ENCODE data around the gene GPI. TPM values are rescaled to one million over a fixed set of nuclear protein-coding genes. Genes with fewer than 3 reads are reported as not detected.
"Not testable (repeated sequence)": the region's sequence is repeated elsewhere in the genome, so short reads cannot be mapped to it uniquely, and the experiment has no call there.

The GPI gene
- total RNA-seq, 6 donors from 2014 or later = 90.4 to 198 (median 128) TPM

- H3K4me3 ChIP-seq = no peak overlapping the region
- DNase-seq (no peak), ATAC-seq (ENCODE audit: low FRiP score in 2 of 2) (no peak)
- peaks cover 9 to 81% (median 46%) of the 10 kb centered on the region in 4 donors for H3K36me3 ChIP-seq
- no peak for TF ChIP-seq CTCF (IDR thresholded peaks at IDR 0.05)
- TF ChIP-seq POLR2AphosphoS5 (IDR thresholded peaks at IDR 0.05) = no peak
- TF ChIP-seq EP300 (IDR thresholded peaks at IDR 0.05) = no peak
- no peak for TF ChIP-seq POLR2A (IDR thresholded peaks at IDR 0.05)
- H3K9me3 ChIP-seq = no peaks in the 10 kb centered on the region
- H3K4me1 ChIP-seq = no peaks in the 10 kb centered on the region
- H3K27me3 ChIP-seq = no peaks in the 10 kb centered on the region
- H3K27ac ChIP-seq = no peak overlapping the region
- 100% methylated on average over 1 of the region's 1 CpG for WGBS, 2 donors
These were observed 22.4 kb downstream of the GPI start for GRCh38 chr19:34387446-34387810.

DNA sequence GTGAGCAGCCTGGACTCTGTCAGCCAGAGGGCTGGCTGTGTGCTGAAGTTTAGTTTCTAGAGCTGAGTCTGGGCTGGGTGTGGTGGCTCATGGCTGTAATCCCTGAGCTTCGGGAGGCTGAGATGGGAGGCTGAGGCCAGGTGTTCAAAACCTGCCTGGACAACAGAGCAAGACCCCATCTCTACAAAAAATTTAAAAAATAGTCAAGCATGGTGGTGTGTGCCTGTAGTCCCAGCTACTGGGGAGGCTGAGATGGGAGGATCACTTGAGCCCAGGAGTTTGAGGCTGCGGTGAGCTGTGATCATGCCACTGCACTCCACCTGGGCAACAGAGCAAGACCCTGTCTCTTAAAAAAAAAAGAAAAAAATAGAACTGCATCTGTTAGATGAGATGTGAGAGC lies 23.7 kb downstream of the GPI start:
- H3K27ac ChIP-seq; H3K4me1 ChIP-seq; H3K4me3 ChIP-seq; ATAC-seq (ENCODE audit: low FRiP score in 2 of 2); DNase-seq; H3K9me3 ChIP-seq; H3K27me3 ChIP-seq: not testable (repeated sequence)
- peaks cover 0 to 81% (median 40%) of the 10 kb centered on the region in 4 donors for H3K36me3 ChIP-seq
- 96 to 100% methylated on average over 1 to 2 of the region's 2 CpGs for WGBS, 2 donors

DNA sequence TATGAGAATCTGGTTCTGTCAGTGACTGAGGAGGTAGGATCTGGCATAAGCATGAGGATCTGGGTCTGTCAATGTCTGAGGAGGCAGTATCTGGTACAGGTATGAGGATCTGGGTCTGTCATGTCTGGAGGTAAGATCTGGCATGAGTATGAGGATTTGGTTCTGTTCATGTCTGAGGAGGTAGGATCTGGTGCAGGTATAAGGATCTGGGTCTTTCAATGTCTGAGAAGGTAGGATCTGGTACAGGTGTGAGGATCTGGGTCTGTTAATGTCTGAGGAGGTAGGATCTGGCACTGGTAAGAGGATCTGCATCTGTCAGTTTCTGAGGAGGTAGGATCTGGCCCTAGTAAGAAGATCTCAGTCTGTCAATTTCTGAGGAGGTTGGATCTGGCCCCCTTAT lies 26.8 kb downstream of the GPI start:
- DNase-seq (no peak), ATAC-seq (ENCODE audit: low FRiP score in 2 of 2) (peak; percentile 30 to 72)
- no peak overlapping the region for H3K27ac ChIP-seq
- no peaks in the 10 kb centered on the region for H3K4me1 ChIP-seq
- peaks cover 9 to 93% (median 57%) of the 10 kb centered on the region in 4 donors for H3K36me3 ChIP-seq
- H3K4me3 ChIP-seq = no peak overlapping the region
- H3K9me3 ChIP-seq = no peaks in the 10 kb centered on the region
- H3K27me3 ChIP-seq = no peaks in the 10 kb centered on the region
- no peak for TF ChIP-seq CTCF (IDR thresholded peaks at IDR 0.05)
- no peak for TF ChIP-seq POLR2A (IDR thresholded peaks at IDR 0.05)
- TF ChIP-seq EP300 (IDR thresholded peaks at IDR 0.05) = no peak
- TF ChIP-seq POLR2AphosphoS5 (IDR thresholded peaks at IDR 0.05) = no peak

DNA sequence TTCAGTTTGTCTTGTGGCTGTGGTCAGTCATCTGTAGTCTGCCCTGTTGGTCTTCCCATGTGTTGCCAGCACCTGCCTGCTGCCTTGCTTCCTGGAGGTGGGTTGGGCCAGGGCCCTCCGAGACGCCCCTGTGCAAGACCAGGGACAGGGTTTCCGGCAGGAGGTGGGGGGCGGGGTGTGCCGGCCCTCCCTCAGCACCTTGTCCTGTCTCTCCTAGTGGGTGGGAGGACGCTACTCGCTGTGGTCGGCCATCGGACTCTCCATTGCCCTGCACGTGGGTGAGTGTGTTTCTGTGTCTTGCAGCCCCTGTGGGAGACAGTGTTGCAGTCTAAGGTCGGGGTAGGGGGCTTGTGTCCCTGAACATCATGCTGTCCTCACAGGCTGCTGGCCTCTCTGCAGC lies 28.0 kb downstream of the GPI start:
- 82 to 98% methylated on average over 7 to 8 of the region's 11 CpGs for WGBS, 2 donors
- H3K9me3 ChIP-seq = no peaks in the 10 kb centered on the region
- H3K4me3 ChIP-seq = no peak overlapping the region
- no peak for ATAC-seq (ENCODE audit: low FRiP score in 2 of 2)
- H3K36me3 ChIP-seq = peaks cover 10 to 96% (median 64%) of the 10 kb centered on the region in 4 donors
- H3K27me3 ChIP-seq = no peaks in the 10 kb centered on the region
- H3K4me1 ChIP-seq = no peaks in the 10 kb centered on the region
- DNase-seq = no peak
- TF ChIP-seq POLR2AphosphoS5 (IDR thresholded peaks at IDR 0.05) = no peak
- no peak for TF ChIP-seq POLR2A (IDR thresholded peaks at IDR 0.05)
- no peak for TF ChIP-seq EP300 (IDR thresholded peaks at IDR 0.05)
- TF ChIP-seq CTCF (IDR thresholded peaks at IDR 0.05) = no peak
- no peak overlapping the region for H3K27ac ChIP-seq

DNA sequence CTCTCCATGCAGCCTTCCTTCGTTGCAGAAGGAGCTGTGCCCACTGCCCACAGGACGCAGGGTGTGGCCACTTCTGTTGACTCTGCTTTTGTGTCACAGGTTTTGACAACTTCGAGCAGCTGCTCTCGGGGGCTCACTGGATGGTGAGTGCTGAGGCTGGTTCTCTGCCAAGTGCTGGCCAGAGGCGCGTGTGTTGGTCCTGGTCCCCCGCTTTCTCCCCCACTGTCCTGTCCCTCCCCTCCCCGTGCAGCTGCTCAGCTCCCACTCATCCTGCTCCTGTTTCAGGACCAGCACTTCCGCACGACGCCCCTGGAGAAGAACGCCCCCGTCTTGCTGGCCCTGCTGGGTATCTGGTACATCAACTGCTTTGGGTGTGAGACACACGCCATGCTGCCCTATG lies 28.6 kb downstream of the GPI start:
- no peak for DNase-seq
- no peaks in the 10 kb centered on the region for H3K9me3 ChIP-seq
- ATAC-seq (ENCODE audit: low FRiP score in 2 of 2) = no peak
- no peak overlapping the region for H3K27ac ChIP-seq
- TF ChIP-seq CTCF (IDR thresholded peaks at IDR 0.05) (no peak), POLR2A (IDR thresholded peaks at IDR 0.05) (no peak), POLR2AphosphoS5 (IDR thresholded peaks at IDR 0.05) (no peak)
- no peak overlapping the region for H3K4me3 ChIP-seq
- WGBS, 2 donors = 88 to 92% methylated on average over 7 to 14 of the region's 14 CpGs
- no peaks in the 10 kb centered on the region for H3K4me1 ChIP-seq
- no peaks in the 10 kb centered on the region for H3K27me3 ChIP-seq
- peaks cover 10 to 96% (median 63%) of the 10 kb centered on the region in 4 donors for H3K36me3 ChIP-seq

Measured in upper lobe of left lung (tissue), 6 donors.